Muscle of leg (tissue), 11 donors: ENCODE measurements around the gene PITPNC1. TPM values are rescaled to one million over a fixed set of nuclear protein-coding genes. Genes with fewer than 3 reads are reported as not detected.
"Not testable (repeated sequence)": the region's sequence is repeated elsewhere in the genome, so short reads cannot be mapped to it uniquely, and the experiment has no call there.

ENCODE experiments used
- DNase-seq: peaks from one replicate; pipeline ENCODE4 v3.0.0; 2013
- H3K27ac ChIP-seq: one replicate; pipeline ENCODE4 v1.5.1; 2013; ENCODE audit warnings: mild to moderate bottlenecking, low read length, control low read depth
- H3K27me3 ChIP-seq: one replicate; pipeline ENCODE4 v1.6.1; 2013; ENCODE audit warnings: low read length; ENCODE audit not compliant: control insufficient read depth, insufficient read depth
- H3K36me3 ChIP-seq: one replicate; pipeline ENCODE4 v1.6.1; 2013; ENCODE audit warnings: low read length; ENCODE audit not compliant: control insufficient read depth, insufficient read depth
- H3K4me1 ChIP-seq: one replicate; pipeline ENCODE4 v1.6.1; 2013; ENCODE audit warnings: low read length; ENCODE audit not compliant: control insufficient read depth, insufficient read depth
- H3K4me3 ChIP-seq: one replicate; pipeline ENCODE4 v1.5.1; 2013; ENCODE audit warnings: low read length, control low read depth
- H3K9me3 ChIP-seq: replicated peaks from 2 replicates; pipeline ENCODE4 v1.6.1; 2013; ENCODE audit warnings: low read depth, low read length; ENCODE audit not compliant: control insufficient read depth
- WGBS: methylation state at CpG from one replicate; pipeline ENCODE4 v1.1.5; 2013; ENCODE audit warnings: missing lambda C conversion rate; ENCODE audit not compliant: insufficient coverage; 5-methylcytosine and 5-hydroxymethylcytosine counted together
- polyA plus RNA-seq, 8 donors: library from polyadenylated mRNA; unstranded; fragments of 120-200 nt; gene quantifications; one replicate each; pipeline versions ENCODE4 v1.2.1 to v1.2.3, GENCODE V29; 2013; ENCODE audit warnings: inconsistent platforms in 1 of 8, low replicate concordance in 1 of 8; ENCODE audit not compliant: insufficient read length in 8 of 8, insufficient read depth in 1 of 8
- total RNA-seq: library from RNA; stranded (reverse); fragments of 120-200 nt; gene quantifications from one replicate; pipeline ENCODE4 v1.2.4, GENCODE V29; 2013

Gene PITPNC1
- total and polyA plus RNA-seq, 9 donors, result 8.6 to 11.9 (median 10.0) TPM

- 88% methylated on average over 8 of the region's 13 CpGs for WGBS
- H3K4me1 ChIP-seq, result peaks cover 21% of the 10 kb centered on the region
Measured at GRCh38 chr17:67636834-67637520, 259.9 kb downstream of the PITPNC1 start.

GRCh38 chr17:67637901-67638641, 261.0 kb downstream of the PITPNC1 start:
- H3K27me3 ChIP-seq, result no peaks in the 10 kb centered on the region
- H3K4me1 ChIP-seq, result peaks cover 18% of the 10 kb centered on the region
- no peak overlapping the region for H3K4me3 ChIP-seq
- H3K36me3 ChIP-seq, result peaks cover 2% of the 10 kb centered on the region
- peak; percentile 28 for DNase-seq
- WGBS, result 58% methylated on average over 4 of the region's 8 CpGs
- H3K9me3 ChIP-seq, result no peaks in the 10 kb centered on the region
- no peak overlapping the region for H3K27ac ChIP-seq

More at GRCh38 chr17:67636834-67637520, 259.9 kb downstream of the PITPNC1 start:
- H3K9me3 ChIP-seq, result no peaks in the 10 kb centered on the region
- H3K27me3 ChIP-seq, result no peaks in the 10 kb centered on the region
- H3K27ac ChIP-seq, result no peak overlapping the region
- no peak overlapping the region for H3K4me3 ChIP-seq
- peaks cover 2% of the 10 kb centered on the region for H3K36me3 ChIP-seq
- DNase-seq, result no peak

GRCh38 chr17:67638871-67639270, 261.8 kb downstream of the PITPNC1 start:
- Histone ChIP-seq H3K27me3 (peaks cover 2% of the 10 kb centered on the region), H3K4me3 (no peak overlapping the region), H3K27ac (peak overlapping the region; percentile 86), H3K9me3 (no peaks in the 10 kb centered on the region), H3K4me1 (peaks cover 11% of the 10 kb centered on the region), H3K36me3 (peaks cover 2% of the 10 kb centered on the region)
- WGBS, result 25% methylated on average over 1 of the region's 4 CpGs
- DNase-seq, result no peak

GRCh38 chr17:67639555-67639954, 262.5 kb downstream of the PITPNC1 start:
- 67% methylated on average over 1 of the region's 4 CpGs for WGBS

GRCh38 chr17:67639979-67640378, 262.9 kb downstream of the PITPNC1 start:
- H3K27me3 ChIP-seq, result peaks cover 2% of the 10 kb centered on the region
- H3K27ac ChIP-seq, result peak overlapping the region; percentile 86
- no peaks in the 10 kb centered on the region for H3K9me3 ChIP-seq
- WGBS, result 40% methylated on average over 1 of the region's 8 CpGs
- H3K4me3 ChIP-seq, result no peak overlapping the region
- peaks cover 2% of the 10 kb centered on the region for H3K36me3 ChIP-seq
- peaks cover 8% of the 10 kb centered on the region for H3K4me1 ChIP-seq
- peak; percentile 94 for DNase-seq

More at GRCh38 chr17:67639555-67639954, 262.5 kb downstream of the PITPNC1 start:
- Histone ChIP-seq H3K4me3 (no peak overlapping the region), H3K27me3 (peaks cover 2% of the 10 kb centered on the region), H3K4me1 (peaks cover 8% of the 10 kb centered on the region), H3K36me3 (peaks cover 2% of the 10 kb centered on the region), H3K9me3 (no peaks in the 10 kb centered on the region), H3K27ac (peak overlapping the region; percentile 86)
- no peak for DNase-seq

- H3K9me3 ChIP-seq, result no peaks in the 10 kb centered on the region
- WGBS, result 20% methylated on average over 1 of the region's 5 CpGs
- peaks cover 2% of the 10 kb centered on the region for H3K27me3 ChIP-seq
- H3K4me3 ChIP-seq, result no peak overlapping the region
- no peak for DNase-seq
- H3K27ac ChIP-seq, result no peak overlapping the region
- H3K4me1 ChIP-seq, result peaks cover 6% of the 10 kb centered on the region
- H3K36me3 ChIP-seq, result peaks cover 2% of the 10 kb centered on the region
Measured at GRCh38 chr17:67642488-67642887, 265.4 kb downstream of the PITPNC1 start.

- DNase-seq, result no peak
- peaks cover 11% of the 10 kb centered on the region for H3K4me1 ChIP-seq
- WGBS, result 88% methylated on average over 4 of the region's 5 CpGs
- H3K27me3 ChIP-seq, result peaks cover 2% of the 10 kb centered on the region
- no peak overlapping the region for H3K4me3 ChIP-seq
- H3K27ac ChIP-seq, result no peak overlapping the region
- H3K36me3 ChIP-seq, result no peaks in the 10 kb centered on the region
- H3K9me3 ChIP-seq, result no peaks in the 10 kb centered on the region
Measured at GRCh38 chr17:67644061-67644460, 267.0 kb downstream of the PITPNC1 start.

GRCh38 chr17:67645195-67645594, 268.1 kb downstream of the PITPNC1 start:
- not testable (repeated sequence) for DNase-seq, H3K36me3 ChIP-seq, H3K27ac ChIP-seq, H3K4me1 ChIP-seq, H3K9me3 ChIP-seq, H3K27me3 ChIP-seq, H3K4me3 ChIP-seq
- 100% methylated on average over 2 of the region's 8 CpGs for WGBS

GRCh38 chr17:67646472-67646871, 269.4 kb downstream of the PITPNC1 start:
- H3K4me1 ChIP-seq, result peaks cover 6% of the 10 kb centered on the region
- no peak overlapping the region for H3K27ac ChIP-seq
- no peak overlapping the region for H3K4me3 ChIP-seq
- no CpG with 5 or more reads among the region's 6 CpGs for WGBS
- H3K36me3 ChIP-seq, result no peaks in the 10 kb centered on the region
- DNase-seq, result no peak
- peaks cover 2% of the 10 kb centered on the region for H3K27me3 ChIP-seq
- H3K9me3 ChIP-seq, result no peaks in the 10 kb centered on the region

GRCh38 chr17:67647482-67647881, 270.4 kb downstream of the PITPNC1 start:
- H3K27me3 ChIP-seq, result peaks cover 3% of the 10 kb centered on the region
- H3K27ac ChIP-seq, result no peak overlapping the region
- 93% methylated on average over 4 of the region's 5 CpGs for WGBS
- peaks cover 6% of the 10 kb centered on the region for H3K4me1 ChIP-seq
- H3K36me3 ChIP-seq, result no peaks in the 10 kb centered on the region
- H3K9me3 ChIP-seq, result no peaks in the 10 kb centered on the region
- DNase-seq, result no peak
- H3K4me3 ChIP-seq, result no peak overlapping the region
